Endothelial cell of umbilical vein (primary cell): Measurements from ENCODE around the gene MRPS6.

Experiments used
- EZH2 ChIP-seq: IDR thresholded peaks from 2 replicates; pipeline ENCODE4 v1.6.1; 2012; ENCODE audit warnings: borderline replicate concordance, low read depth, mild to moderate bottlenecking, moderate library complexity, low read length, inconsistent platforms; ENCODE audit not compliant: severe bottlenecking
- GATA2 ChIP-seq: IDR thresholded peaks from 2 replicates; pipeline ENCODE4 v1.7.0; 2011; ENCODE audit warnings: low read depth, mild to moderate bottlenecking, moderate library complexity, mixed read lengths, low read length; ENCODE audit not compliant: insufficient read length, insufficient read depth
- MYC ChIP-seq: IDR thresholded peaks from one replicate; pipeline ENCODE4 v1.6.1; 2011; ENCODE audit warnings: mild to moderate bottlenecking, low read depth, low read length
- POLR2A ChIP-seq: IDR thresholded peaks from 2 replicates; pipeline ENCODE4 v1.6.1; 2012; ENCODE audit warnings: low read depth, mild to moderate bottlenecking, control low read depth, low read length
- POLR2AphosphoS5 ChIP-seq: IDR thresholded peaks from 2 replicates; pipeline ENCODE4 v1.6.1; 2012; ENCODE audit warnings: low read depth, mild to moderate bottlenecking, control low read depth, low read length, moderate library complexity; ENCODE audit not compliant: insufficient read depth
- TF ChIP-seq, protein P1 (sequence below), 2 donors: IDR thresholded peaks; 1 replicate in 1 of 2; 2 replicates in 1 of 2; pipeline ENCODE4 v1.5.1; 2011; ENCODE audit warnings: low read length in 2 of 2, mild to moderate bottlenecking in 2 of 2, moderate library complexity in 2 of 2, control low read depth in 1 of 2, inconsistent platforms in 1 of 2, low read depth in 1 of 2; ENCODE audit not compliant: insufficient read depth in 1 of 2; ENCODE audit errors: extremely low read depth in 1 of 2

DNA sequence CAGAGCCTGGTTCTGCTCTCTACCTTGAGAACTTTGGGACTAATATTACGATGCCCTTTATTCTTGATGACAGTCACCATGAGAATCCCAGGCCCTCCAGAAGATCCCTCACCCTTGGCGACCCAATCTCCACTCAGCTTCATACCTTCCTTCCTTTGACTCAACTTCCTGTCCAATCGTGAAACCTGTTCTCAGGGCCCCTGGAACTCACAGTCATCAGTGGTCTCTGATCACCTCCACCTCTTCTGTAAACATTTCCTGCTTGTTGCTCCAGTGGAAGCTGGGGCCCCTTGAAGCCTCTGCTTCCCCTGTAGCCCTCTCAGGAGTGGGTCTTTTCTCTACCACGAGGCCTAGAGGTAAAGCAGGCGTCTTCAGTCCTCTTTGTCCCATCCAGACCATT lies 79.1 kb downstream of the MRPS6 start:
- TF ChIP-seq POLR2AphosphoS5 (no peak), MYC (no peak), POLR2A (no peak), EZH2 (no peak), GATA2 (no peak)
- TF ChIP-seq, protein P1, sequence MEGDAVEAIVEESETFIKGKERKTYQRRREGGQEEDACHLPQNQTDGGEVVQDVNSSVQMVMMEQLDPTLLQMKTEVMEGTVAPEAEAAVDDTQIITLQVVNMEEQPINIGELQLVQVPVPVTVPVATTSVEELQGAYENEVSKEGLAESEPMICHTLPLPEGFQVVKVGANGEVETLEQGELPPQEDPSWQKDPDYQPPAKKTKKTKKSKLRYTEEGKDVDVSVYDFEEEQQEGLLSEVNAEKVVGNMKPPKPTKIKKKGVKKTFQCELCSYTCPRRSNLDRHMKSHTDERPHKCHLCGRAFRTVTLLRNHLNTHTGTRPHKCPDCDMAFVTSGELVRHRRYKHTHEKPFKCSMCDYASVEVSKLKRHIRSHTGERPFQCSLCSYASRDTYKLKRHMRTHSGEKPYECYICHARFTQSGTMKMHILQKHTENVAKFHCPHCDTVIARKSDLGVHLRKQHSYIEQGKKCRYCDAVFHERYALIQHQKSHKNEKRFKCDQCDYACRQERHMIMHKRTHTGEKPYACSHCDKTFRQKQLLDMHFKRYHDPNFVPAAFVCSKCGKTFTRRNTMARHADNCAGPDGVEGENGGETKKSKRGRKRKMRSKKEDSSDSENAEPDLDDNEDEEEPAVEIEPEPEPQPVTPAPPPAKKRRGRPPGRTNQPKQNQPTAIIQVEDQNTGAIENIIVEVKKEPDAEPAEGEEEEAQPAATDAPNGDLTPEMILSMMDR (IDR thresholded peaks at IDR 0.05; ENCODE audit: extremely low read depth in 1 of 2, insufficient read depth in 1 of 2, low read depth in 1 of 2, low read length in 2 of 2) = no peak
